ENCODE data around the gene DGKH. TPM values are rescaled to one million over a fixed set of nuclear protein-coding genes. Genes with fewer than 3 reads are reported as not detected.

Gene DGKH
- total RNA-seq, 1 experiment from 2014 or later: 19.1 TPM

DNA sequence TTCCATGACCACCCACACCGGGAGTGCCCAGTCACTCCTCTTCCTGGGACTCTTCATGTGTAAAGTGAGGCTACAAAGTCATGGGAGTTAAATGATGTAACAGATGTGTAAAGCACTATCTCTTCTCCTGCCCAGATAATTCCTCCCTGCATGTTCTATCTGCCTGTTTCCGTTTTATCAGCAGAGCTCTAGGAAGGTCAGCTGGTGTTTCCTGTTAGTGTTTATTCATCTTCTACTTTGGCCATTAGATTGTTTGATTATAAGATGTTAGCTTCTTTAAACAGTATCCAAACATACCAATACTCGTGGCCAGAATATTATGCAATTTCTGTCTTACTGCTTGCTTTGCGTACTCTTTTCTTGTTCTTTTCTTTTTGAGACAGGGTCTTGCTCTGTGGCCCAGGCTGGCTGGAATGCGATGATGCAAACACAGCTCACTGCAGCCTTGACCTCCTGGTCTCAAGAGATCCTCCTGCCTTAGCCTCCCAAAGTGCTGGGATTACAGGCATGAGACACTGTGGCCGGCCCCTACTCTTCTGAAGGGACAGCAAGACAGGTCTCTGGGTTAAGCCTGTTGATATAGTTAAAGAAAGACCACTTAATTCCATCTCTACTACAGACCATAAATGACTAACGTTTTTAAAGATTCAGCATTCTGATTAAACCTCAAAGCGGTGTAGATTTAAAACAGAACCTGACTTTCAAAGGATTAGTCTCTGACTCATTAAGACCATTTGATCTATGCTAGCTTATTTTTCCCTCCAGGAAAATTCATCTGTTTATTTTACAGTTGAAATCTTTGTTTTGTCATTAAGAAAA is 126.1 kb downstream of the DGKH start:
- DNase-seq: no peak

GRCh38 chr13:42176294-42176693 is 127.8 kb downstream of the DGKH start:
- no peak overlapping the region for H3K27ac Mint-ChIP-seq (ENCODE audit: unreplicated experiment)
- intact Hi-C loops (cut with micrococcal nuclease; ENCODE audit: unreplicated experiment): no loop called here
- H3K27me3 Mint-ChIP-seq (ENCODE audit: unreplicated experiment): no peaks in the 10 kb centered on the region
- BruUV-seq (replicated peaks): no TSS peak
- no peaks in the 10 kb centered on the region for H3K9me3 Mint-ChIP-seq (ENCODE audit: low read depth, unreplicated experiment)
- no peak overlapping the region for H3K4me3 Mint-ChIP-seq (ENCODE audit: low read depth, unreplicated experiment)
- CTCF ChIA-PET: no interaction called here
- H3K36me3 Mint-ChIP-seq (ENCODE audit: insufficient read depth, unreplicated experiment): no peaks in the 10 kb centered on the region
- no peaks in the 10 kb centered on the region for H3K4me1 Mint-ChIP-seq (ENCODE audit: low read depth, unreplicated experiment)
- DNase-seq: no peak
- TF ChIP-seq CTCF (IDR thresholded peaks at IDR 0.05; ENCODE audit: unreplicated experiment): no peak

More for the DNA sequence above, 126.1 kb downstream of the DGKH start:
- Mint-ChIP-seq H3K27ac (ENCODE audit: unreplicated experiment) (no peak overlapping the region), H3K4me1 (ENCODE audit: low read depth, unreplicated experiment) (no peaks in the 10 kb centered on the region), H3K36me3 (ENCODE audit: insufficient read depth, unreplicated experiment) (no peaks in the 10 kb centered on the region), H3K27me3 (ENCODE audit: unreplicated experiment) (no peaks in the 10 kb centered on the region), H3K4me3 (ENCODE audit: low read depth, unreplicated experiment) (no peak overlapping the region), H3K9me3 (ENCODE audit: low read depth, unreplicated experiment) (no peaks in the 10 kb centered on the region)
- BruUV-seq (replicated peaks): no TSS peak
- intact Hi-C loops (cut with micrococcal nuclease; ENCODE audit: unreplicated experiment): no loop called here
- TF ChIP-seq CTCF (IDR thresholded peaks at IDR 0.05; ENCODE audit: unreplicated experiment): no peak
- CTCF ChIA-PET: no interaction called here

GRCh38 chr13:42177189-42177588 is 128.7 kb downstream of the DGKH start:
- BruUV-seq (replicated peaks): no TSS peak

GRCh38 chr13:42181381-42181953 is 133.0 kb downstream of the DGKH start:
- no peaks in the 10 kb centered on the region for H3K9me3 Mint-ChIP-seq (ENCODE audit: low read depth, unreplicated experiment)
- no peak for TF ChIP-seq CTCF (IDR thresholded peaks at IDR 0.05; ENCODE audit: unreplicated experiment)
- H3K36me3 Mint-ChIP-seq (ENCODE audit: insufficient read depth, unreplicated experiment): peaks cover 6% of the 10 kb centered on the region
- CTCF ChIA-PET: no interaction called here
- DNase-seq: no peak
- no peaks in the 10 kb centered on the region for H3K4me1 Mint-ChIP-seq (ENCODE audit: low read depth, unreplicated experiment)
- H3K27me3 Mint-ChIP-seq (ENCODE audit: unreplicated experiment): no peaks in the 10 kb centered on the region
- no peak overlapping the region for H3K4me3 Mint-ChIP-seq (ENCODE audit: low read depth, unreplicated experiment)
- intact Hi-C loops (cut with micrococcal nuclease; ENCODE audit: unreplicated experiment): no loop called here
- no TSS peak for BruUV-seq (replicated peaks)
- no peak overlapping the region for H3K27ac Mint-ChIP-seq (ENCODE audit: unreplicated experiment)

More at GRCh38 chr13:42177189-42177588, 128.7 kb downstream of the DGKH start:
- Mint-ChIP-seq H3K9me3 (ENCODE audit: low read depth, unreplicated experiment) (no peaks in the 10 kb centered on the region), H3K36me3 (ENCODE audit: insufficient read depth, unreplicated experiment) (peaks cover 2% of the 10 kb centered on the region), H3K4me3 (ENCODE audit: low read depth, unreplicated experiment) (no peak overlapping the region), H3K4me1 (ENCODE audit: low read depth, unreplicated experiment) (no peaks in the 10 kb centered on the region), H3K27ac (ENCODE audit: unreplicated experiment) (no peak overlapping the region), H3K27me3 (ENCODE audit: unreplicated experiment) (no peaks in the 10 kb centered on the region)
- no peak for TF ChIP-seq CTCF (IDR thresholded peaks at IDR 0.05; ENCODE audit: unreplicated experiment)
- CTCF ChIA-PET: no interaction called here
- no peak for DNase-seq
- intact Hi-C loops (cut with micrococcal nuclease; ENCODE audit: unreplicated experiment): no loop called here

Data from Calu3 (cell line).